ENCODE measurements around the gene TBC1D5. TPM values are rescaled to one million over a fixed set of nuclear protein-coding genes. Genes with fewer than 3 reads are reported as not detected.

Gene TBC1D5
- total RNA-seq, 2 donors from 2014 or later: 68.8 to 77.7 TPM

DNA sequence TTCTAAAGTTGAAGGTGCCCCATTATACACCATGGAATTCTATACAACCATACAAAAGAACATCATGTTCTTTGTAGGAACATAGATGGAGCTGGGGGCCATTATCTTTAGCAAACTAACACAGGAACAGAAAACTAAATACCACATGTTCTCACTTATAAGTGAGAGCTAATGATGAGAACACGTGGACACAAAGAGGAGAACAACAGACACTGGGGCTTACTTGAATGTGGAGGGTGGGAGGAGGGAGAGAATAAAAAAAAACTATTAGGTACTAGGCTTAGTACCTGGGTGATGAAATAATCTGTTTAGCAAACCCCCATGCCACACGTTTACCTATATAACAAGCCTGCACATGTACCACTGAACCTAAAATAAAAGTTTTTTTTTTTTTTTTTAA is 515.0 kb downstream of the TBC1D5 start:
- H3K36me3 Mint-ChIP-seq (ENCODE audit: low read depth): no peaks in the 10 kb centered on the region
- H3K27me3 Mint-ChIP-seq (ENCODE audit: insufficient read depth): no peaks in the 10 kb centered on the region
- DNase-seq: no peak
- no peaks in the 10 kb centered on the region for H3K9me3 ChIP-seq (ENCODE audit: control insufficient read depth, low read length)
- H3K4me3 Mint-ChIP-seq: no peak overlapping the region
- no peak overlapping the region for H3K27ac Mint-ChIP-seq
- no peak overlapping the region for H3K9ac ChIP-seq (ENCODE audit: extremely low read depth, low read length, poor library complexity, severe bottlenecking)
- no peaks in the 10 kb centered on the region for H3K9me3 Mint-ChIP-seq
- no peak overlapping the region for H3K27ac ChIP-seq (ENCODE audit: low read depth, low read length)
- WGBS, 2 experiments (ENCODE audit: insufficient coverage in 1 of 2, insufficient read length in 1 of 2): 96% methylated on average over 2 of the region's 2 CpGs; no CpG with 5 or more reads in 1 of the 2 experiments
- H3K4me3 ChIP-seq (ENCODE audit: low read length): no peak overlapping the region
- peaks cover 1% of the 10 kb centered on the region for H3K4me1 Mint-ChIP-seq
- TF ChIP-seq, protein P1, sequence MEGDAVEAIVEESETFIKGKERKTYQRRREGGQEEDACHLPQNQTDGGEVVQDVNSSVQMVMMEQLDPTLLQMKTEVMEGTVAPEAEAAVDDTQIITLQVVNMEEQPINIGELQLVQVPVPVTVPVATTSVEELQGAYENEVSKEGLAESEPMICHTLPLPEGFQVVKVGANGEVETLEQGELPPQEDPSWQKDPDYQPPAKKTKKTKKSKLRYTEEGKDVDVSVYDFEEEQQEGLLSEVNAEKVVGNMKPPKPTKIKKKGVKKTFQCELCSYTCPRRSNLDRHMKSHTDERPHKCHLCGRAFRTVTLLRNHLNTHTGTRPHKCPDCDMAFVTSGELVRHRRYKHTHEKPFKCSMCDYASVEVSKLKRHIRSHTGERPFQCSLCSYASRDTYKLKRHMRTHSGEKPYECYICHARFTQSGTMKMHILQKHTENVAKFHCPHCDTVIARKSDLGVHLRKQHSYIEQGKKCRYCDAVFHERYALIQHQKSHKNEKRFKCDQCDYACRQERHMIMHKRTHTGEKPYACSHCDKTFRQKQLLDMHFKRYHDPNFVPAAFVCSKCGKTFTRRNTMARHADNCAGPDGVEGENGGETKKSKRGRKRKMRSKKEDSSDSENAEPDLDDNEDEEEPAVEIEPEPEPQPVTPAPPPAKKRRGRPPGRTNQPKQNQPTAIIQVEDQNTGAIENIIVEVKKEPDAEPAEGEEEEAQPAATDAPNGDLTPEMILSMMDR (conservative IDR thresholded peaks at IDR 0.05): no peak
- no peaks in the 10 kb centered on the region for H3K4me1 ChIP-seq (ENCODE audit: control insufficient read depth, insufficient read depth, low read length)
- H3K36me3 ChIP-seq (ENCODE audit: control insufficient read depth, insufficient read depth, low read length): no peaks in the 10 kb centered on the region
- no peaks in the 10 kb centered on the region for H3K27me3 ChIP-seq (ENCODE audit: control insufficient read depth, insufficient read depth, low read length, poor library complexity, severe bottlenecking)

DNA sequence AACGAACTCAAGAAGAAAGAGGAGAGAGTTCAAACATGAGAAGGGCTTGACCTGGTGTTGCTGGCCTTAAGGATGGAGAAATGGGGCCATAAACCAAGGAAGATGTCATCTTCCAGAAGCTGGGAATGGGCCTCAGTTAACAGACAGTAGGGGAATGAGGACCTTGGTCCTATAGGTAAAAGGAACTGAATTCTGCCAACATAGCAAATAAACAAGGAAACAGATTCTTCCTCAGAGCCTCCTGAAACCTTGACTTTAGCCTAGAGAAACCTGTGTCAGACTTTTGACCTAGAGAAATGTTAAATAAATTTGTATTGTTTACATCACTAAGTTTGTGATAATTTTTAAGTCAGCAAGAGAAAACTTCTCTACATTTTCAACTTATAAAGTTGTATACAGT is 520.9 kb downstream of the TBC1D5 start:
- no peaks in the 10 kb centered on the region for H3K27me3 ChIP-seq (ENCODE audit: control insufficient read depth, insufficient read depth, low read length, poor library complexity, severe bottlenecking)
- TF ChIP-seq, protein P1 (conservative IDR thresholded peaks at IDR 0.05): no peak
- H3K9ac ChIP-seq (ENCODE audit: extremely low read depth, low read length, poor library complexity, severe bottlenecking): no peak overlapping the region
- WGBS, 2 experiments (ENCODE audit: insufficient coverage in 1 of 2, insufficient read length in 1 of 2): 92 to 100% methylated on average over 1 of the region's 1 CpG
- Mint-ChIP-seq H3K36me3 (ENCODE audit: low read depth) (peaks cover 5% of the 10 kb centered on the region), H3K27ac (no peak overlapping the region), H3K9me3 (peaks cover 4% of the 10 kb centered on the region), H3K27me3 (ENCODE audit: insufficient read depth) (no peaks in the 10 kb centered on the region), H3K4me3 (no peak overlapping the region), H3K4me1 (no peaks in the 10 kb centered on the region)
- no peak overlapping the region for H3K27ac ChIP-seq (ENCODE audit: low read depth, low read length)
- H3K4me3 ChIP-seq (ENCODE audit: low read length): no peak overlapping the region
- H3K36me3 ChIP-seq (ENCODE audit: control insufficient read depth, insufficient read depth, low read length): no peaks in the 10 kb centered on the region
- no peaks in the 10 kb centered on the region for H3K4me1 ChIP-seq (ENCODE audit: control insufficient read depth, insufficient read depth, low read length)
- no peaks in the 10 kb centered on the region for H3K9me3 ChIP-seq (ENCODE audit: control insufficient read depth, low read length)
- no peak for DNase-seq

DNA sequence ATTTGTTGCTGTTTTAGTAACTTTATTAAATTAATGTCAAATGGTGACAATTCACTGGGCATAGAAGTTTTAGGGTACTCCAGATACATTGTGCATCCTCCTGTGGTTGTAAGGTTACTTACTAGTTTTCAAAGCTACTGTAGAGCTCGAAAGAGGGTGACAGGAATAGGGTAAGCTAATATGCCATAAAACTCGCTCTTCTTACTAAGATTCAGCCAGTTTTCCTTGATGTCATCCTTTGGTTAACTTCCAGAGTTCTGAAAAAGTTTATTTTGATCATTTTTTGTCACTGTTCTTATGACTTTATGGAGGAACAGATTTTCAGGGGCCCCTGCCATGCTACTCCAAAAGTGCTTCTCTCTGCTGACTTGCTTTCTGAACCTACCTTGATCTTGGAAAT is 522.8 kb downstream of the TBC1D5 start:
- H3K4me3 Mint-ChIP-seq: no peak overlapping the region
- no peaks in the 10 kb centered on the region for H3K9me3 ChIP-seq (ENCODE audit: control insufficient read depth, low read length)
- H3K27ac ChIP-seq (ENCODE audit: low read depth, low read length): no peak overlapping the region
- 90 to 95% methylated on average over 2 of the region's 2 CpGs for WGBS, 2 experiments (ENCODE audit: insufficient coverage in 1 of 2, insufficient read length in 1 of 2)
- H3K9ac ChIP-seq (ENCODE audit: extremely low read depth, low read length, poor library complexity, severe bottlenecking): no peak overlapping the region
- H3K36me3 ChIP-seq (ENCODE audit: control insufficient read depth, insufficient read depth, low read length): no peaks in the 10 kb centered on the region
- no peaks in the 10 kb centered on the region for H3K27me3 Mint-ChIP-seq (ENCODE audit: insufficient read depth)
- H3K9me3 Mint-ChIP-seq: peaks cover 4% of the 10 kb centered on the region
- H3K4me3 ChIP-seq (ENCODE audit: low read length): no peak overlapping the region
- H3K27ac Mint-ChIP-seq: no peak overlapping the region
- no peaks in the 10 kb centered on the region for H3K4me1 ChIP-seq (ENCODE audit: control insufficient read depth, insufficient read depth, low read length)
- TF ChIP-seq, protein P1 (conservative IDR thresholded peaks at IDR 0.05): no peak
- DNase-seq: no peak
- no peaks in the 10 kb centered on the region for H3K27me3 ChIP-seq (ENCODE audit: control insufficient read depth, insufficient read depth, low read length, poor library complexity, severe bottlenecking)
- no peaks in the 10 kb centered on the region for H3K4me1 Mint-ChIP-seq
- peaks cover 5% of the 10 kb centered on the region for H3K36me3 Mint-ChIP-seq (ENCODE audit: low read depth)
